HG03135 (cell line): ENCODE results near the gene RHOC.
"Not testable (repeated sequence)": the region's sequence is repeated elsewhere in the genome, so short reads cannot be mapped to it uniquely, and the experiment has no call there.

Source experiments
- ATAC-seq: cut with Tn5 transposase; IDR thresholded peaks from one replicate; pipeline ENCODE4 v1.9.1; 2021; ENCODE audit warnings: mild to moderate bottlenecking, moderate library complexity; ENCODE audit not compliant: unreplicated experiment

Gene RHOC

DNA sequence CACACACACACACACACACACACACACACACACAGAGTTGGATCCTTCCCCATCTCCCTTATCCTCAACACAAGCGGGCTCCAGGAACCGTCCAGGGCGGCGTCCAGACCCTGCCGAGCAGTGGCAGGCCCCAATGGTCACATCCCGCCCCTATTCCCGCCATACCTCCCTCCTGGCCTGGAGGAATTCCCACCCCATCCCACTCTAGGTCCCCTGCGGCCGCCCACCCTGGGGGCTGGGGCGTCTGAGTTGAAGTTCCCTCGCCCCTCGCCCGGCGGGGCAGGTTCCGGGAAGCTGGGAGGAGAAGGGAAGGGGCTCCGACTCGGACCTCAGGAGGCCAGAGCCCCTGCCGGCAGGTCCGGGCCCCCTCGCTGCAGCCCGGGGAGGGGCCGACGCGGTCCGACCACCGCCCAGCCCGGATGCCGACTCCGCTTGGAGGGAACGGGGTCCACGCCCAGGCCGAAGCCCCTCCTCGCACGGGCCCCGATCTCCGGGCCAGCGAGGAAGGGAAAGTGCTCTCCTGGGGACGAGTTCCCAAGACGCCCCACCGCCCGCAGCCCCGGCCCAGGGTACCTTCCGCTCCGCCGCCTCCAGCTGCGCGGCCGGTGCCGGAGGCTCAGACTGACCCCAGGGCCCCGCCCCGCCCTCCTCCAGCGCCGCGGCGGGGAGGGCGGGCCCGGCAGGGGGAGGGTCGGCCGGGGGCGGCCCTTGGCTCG is at the start of gene RHOC:
TSS of gene RHOC (minus strand) at position 623 of the 716 bp plus-strand sequence. CDS start 3,328 bp downstream, outside the sequence.
- peak; percentile 56 for ATAC-seq

DNA sequence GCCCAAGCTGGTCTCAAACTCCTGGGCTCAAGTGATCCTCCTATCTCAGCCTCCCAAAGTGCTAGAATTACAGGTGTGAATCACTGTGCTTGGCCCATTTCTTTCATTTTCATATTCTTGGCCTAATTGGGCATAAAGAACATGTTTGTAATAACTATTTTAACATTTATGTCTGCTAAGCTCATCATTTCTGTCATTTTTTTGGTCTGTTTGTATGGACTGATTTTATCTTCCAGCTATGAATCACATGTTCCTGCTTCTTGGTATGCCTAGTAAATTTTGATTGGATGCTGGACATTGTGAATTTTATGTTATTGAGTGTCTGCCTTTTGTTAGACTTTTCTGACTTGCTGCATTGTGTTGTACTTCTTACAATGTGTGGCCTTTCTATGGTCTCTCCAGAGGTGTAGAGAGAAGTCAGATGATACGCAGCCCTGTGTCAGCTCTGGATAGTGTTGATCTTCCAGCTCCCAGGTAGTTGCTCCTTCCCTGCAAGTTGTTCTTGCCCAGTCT is 47.2 kb upstream of the RHOC start:
- no peak for ATAC-seq

DNA sequence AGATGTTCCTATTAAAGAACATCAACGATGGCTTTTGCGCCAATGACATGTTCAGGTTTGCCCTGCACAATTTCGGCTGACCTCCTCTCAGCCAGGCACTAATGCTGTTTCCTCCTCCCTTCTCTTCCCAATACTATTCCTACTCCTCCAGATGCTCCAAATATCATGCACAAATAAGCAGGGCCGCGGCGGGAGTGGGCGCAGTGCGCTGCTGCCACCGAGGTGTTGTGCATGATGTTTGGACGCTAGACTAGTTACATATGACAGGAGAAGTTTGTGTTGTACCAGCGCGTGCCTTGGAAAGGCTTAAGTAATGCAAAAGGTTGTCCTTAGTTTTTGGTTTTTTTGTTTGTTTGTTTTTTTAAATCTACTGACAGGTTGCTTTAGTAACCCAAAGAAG is 41.5 kb upstream of the RHOC start:
- ATAC-seq = no peak

DNA sequence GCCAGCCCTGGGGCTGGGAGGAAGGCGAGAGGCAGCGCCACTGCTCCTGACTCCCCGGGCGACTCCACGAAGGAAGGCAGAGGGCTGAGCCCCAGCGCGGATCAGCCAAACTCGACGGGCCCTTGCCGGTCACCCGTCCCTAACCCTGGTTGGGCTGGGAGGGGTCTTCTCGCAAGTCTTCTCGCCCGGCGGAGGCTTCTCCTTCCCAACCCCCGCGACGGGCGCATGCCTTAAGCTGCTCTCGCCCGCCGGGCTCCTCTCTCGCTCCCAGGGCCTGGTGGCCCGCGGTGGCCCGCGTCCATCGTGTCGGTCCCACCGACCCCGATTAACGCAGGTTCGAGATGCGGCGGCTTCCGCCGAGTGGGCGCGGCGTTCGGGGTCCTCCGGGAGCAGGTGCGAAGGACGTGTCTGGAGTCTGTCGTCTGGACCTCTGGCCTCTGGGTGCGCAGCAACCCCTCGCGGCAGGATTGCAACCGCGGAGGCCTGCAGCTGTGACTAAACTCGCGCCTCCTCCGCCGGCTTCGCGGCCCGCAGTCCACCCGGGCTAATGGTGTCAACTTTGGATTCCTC is 37.2 kb upstream of the RHOC start:
- no peak for ATAC-seq

DNA sequence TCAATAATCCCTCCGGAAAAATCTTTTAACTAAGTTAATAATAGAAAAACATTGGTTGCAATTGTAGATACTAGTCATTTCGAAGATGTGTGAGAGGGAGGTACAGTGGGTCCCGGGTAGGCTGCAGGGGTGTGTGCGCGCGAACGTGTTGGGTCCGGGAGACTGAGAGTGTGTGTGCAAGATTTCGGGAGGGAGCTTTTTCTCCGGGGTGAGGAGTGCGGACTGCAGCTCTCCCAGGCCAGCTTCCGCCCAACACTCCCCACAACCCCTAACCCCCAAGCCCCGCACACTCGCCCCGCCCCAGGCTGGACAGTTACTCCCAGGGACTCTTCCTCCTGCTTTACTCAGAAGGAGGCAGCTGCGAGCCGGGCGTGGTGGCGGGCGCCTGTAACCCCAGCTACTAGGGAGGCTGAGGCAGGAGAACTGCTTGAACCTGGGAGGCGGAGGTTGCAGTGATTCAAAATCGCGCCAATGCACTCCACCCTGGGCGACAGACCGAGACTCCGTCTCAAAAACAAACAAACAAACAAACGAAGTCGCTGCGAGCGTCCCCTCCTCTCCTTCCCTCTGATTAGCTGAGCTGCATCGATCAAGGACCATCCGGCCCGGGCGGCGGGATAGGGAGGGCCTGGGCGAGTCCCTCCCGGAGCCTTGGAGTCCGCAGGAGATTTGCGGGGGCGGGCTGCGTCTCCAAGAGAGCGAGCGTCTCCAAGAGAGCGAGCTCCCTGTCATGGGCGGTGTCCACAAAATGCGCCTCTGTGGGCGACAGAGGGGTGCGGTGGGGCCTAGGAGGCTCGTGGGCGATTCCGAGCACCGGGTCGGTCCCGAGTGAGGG is 36.5 kb upstream of the RHOC start:
- ATAC-seq = no peak

DNA sequence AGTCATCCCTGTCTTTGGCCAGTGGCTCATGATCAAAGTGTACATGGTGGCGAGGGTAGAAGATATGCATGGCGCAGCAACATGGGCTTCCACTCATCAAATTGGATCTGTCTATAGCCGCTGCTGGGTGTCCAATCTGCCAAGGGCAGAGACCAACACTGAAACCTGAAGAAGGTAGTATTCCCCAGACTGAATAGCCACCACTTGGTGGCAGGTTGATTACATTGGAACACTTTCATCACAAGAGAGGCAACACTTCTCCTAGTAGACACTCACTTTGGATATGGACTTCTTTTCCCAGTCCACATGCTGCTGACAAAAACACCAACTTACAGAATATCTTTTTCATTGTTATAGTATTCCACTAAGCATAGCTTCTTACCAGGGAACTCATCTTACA is 30.6 kb upstream of the RHOC start:
- ATAC-seq = no peak

DNA sequence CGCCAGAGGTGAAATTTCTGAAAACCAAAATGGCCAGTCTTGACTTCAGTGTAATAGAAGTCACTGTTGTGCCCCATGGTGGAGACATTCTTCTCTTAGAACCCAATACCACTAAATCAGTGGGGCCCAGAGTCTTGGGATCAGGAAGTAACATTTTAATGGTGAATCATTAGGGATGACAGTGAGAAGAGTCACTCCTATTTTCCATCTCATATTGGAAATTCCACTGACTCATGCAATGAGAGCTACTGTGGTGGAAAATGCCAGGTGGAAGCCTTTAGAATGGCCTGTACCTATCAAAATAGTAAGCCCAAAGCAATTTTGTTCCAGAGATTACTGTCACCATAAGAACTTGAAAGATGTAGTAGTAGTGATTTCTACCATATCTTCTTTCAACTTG is 28.8 kb upstream of the RHOC start:
- ATAC-seq = no peak

DNA sequence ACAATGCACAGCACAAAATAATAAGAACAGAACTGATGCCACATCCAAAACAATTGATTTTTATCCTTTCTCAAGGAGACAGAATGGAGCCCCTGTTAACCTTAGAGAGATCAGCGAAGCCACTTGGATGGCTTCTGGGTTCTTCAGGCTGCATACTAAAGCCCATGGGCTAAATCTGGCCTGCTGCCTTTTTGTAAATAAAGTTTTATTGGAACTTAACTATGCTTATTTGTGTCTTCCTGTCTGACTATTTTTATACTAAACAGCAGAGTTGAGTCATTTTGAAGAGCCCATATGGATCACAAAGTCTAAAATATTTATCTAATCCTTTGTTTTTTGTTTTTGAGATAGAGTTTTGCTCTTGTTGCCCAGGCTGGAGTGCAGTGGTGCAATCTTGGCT is 24.5 kb upstream of the RHOC start:
- ATAC-seq = no peak

DNA sequence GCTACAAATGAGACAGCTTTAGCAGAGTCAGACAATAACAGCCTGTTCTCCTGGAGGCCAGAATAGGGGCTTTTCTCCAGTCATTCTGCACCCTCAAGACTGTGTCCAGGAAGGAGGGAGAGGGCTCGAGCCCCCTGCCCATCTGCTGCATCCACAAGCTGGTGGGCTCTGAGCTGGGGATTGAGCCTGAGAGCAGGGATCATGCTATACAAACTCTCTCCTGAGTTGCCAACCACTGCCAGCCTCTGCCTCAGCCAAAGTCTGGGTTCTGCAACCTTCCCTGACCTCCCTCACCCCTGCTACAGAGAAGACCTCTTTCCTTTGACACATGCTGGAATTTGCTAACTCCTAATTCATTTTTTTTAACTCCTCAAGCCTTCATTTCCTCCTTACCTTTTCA is 23.0 kb upstream of the RHOC start:
- no peak for ATAC-seq

DNA sequence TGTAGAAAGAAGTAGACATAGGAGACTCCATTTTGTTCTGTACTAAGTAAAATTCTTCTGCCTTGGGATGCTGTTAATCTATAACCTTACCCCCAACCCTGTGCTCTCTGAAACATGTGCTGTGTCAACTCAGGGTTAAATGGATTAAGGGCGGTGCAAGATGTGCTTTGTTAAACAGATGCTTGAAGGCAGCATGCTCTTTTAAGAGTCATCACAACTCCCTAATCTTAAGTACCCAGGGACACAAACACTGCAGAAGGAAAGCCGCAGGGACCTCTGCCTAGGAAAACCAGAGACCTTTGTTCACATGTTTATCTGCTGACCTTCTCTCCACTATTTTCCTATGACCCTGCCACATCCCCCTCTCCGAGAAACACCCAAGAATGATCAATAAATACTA is 22.1 kb upstream of the RHOC start:
- not testable (repeated sequence) for ATAC-seq

DNA sequence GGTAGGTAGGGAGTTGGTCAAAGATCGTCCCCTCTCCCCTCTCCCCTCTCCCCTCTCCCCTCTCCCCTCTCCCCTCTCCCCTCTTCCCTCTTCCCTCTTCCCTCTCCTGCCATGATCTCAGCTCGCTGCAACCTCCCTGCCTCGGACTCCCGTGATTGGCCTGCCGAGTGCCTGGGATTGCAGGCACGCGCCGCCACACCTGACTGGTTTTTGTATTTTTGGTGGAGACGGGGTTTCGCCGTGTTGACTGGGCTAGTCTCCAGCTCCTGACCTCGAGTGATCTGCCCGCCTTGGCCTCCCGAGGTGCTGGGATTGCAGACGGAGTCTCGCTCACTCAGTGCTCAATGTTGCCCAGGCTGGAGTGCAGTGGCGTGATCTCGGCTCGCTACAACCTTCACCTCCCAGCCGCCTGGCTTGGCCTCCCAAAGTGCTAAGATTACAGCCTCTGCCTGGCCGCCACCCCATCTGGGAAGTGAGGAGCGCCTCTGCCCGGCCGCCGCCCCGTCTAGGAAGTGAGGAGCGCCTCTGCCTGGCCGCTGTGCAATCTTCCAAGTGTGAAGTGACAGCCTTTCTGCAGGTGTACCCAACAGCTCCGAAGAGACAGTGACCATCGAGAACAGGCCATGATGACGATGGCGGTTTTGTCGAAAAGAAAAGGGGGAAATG is 21.5 kb upstream of the RHOC start:
- not testable (repeated sequence) for ATAC-seq

DNA sequence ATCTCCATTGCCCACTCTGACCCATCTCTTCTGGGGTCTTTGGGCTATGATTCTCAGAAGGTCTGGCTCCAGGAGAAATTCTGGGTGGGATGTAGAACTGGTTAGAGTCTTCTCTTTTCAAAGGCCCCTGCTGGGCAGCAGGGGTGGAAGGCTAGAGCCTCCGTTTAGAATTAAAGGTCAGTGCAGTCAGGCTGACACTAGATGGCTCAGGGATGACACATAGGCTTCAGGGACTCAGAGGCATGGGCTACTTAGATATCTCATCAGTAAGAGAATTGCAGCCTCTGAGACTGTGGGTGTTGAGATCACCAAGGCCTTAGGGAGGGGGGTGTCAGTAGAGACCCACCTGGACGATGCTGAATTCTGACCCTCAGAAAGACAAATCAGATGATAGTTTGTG is 20.8 kb upstream of the RHOC start:
- ATAC-seq = no peak

DNA sequence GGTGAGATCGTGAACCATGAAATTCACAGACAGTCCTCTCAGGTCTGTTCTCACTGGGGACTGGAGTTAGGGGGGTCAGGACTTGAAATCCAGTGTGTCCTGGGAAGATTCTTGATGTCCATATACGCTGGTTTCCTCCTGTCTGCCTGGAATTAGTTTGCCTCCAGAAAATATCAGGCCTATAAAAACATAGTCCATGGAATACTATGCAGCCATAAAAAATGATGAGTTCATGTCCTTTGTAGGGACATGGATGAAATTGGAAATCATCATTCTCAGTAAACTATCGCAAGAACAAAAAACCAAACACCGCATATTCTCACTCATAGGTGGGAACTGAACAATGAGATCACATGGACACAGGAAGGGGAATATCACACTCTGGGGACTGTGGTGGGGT is 17.3 kb upstream of the RHOC start:
- ATAC-seq = not testable (repeated sequence)

DNA sequence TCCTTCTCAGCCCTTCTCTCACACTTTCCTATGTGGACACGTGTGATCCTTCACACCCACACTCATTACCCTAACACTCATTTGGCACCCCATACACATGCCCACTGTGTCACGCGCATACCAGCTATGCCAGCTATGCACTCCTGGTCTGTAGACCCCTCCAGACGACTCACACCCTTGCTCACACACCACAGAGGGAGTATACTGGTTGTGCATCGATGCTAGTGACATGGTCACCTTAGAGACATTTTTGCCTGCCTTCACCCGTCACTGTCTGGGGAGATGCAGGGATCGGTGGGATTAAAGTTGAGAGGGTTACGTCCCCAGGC is 16.5 kb upstream of the RHOC start:
- ATAC-seq = no peak

DNA sequence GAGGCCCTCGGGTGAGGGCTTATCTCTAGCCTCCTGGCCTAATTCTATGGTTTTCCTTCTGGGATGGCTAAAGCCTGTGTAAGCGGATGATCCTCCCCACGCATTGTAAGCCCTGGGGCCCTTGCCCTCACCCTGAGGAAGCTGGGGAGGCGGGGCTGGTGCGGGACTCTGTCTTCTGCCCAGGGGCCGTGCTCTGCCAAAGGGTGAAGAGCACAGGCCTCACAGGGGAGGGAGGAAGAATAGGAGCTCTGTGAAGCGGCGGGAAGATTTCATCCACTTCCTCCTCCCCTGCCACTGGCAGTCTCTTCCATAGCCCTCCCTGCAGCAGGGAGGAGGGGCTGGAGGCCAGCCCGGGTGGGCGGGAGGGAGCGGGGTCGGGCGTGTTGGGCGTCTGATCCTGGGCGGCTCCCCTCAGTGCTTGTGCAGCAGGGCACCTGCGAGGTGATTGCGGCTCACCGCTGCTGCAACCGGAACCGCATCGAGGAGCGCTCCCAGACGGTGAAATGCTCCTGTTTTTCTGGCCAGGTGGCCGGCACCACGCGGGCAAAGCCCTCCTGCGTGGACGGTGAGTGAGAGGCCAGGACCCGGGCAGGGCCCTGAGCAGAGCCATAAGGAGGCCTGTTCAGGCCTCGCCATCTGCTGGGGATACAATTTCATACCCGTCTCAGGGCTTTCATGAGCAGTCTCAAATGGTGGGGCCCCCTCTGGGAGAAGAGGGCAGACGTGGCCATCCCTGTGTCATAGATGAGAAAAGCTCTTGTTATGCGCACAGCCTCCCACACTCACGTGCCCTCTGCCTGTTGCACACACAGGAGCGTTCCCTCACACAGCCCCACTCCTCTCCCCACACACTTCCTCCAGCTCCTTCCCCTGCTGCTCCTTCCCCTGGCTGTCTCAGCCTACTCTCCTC is 15.9 kb upstream of the RHOC start:
- ATAC-seq = no peak

DNA sequence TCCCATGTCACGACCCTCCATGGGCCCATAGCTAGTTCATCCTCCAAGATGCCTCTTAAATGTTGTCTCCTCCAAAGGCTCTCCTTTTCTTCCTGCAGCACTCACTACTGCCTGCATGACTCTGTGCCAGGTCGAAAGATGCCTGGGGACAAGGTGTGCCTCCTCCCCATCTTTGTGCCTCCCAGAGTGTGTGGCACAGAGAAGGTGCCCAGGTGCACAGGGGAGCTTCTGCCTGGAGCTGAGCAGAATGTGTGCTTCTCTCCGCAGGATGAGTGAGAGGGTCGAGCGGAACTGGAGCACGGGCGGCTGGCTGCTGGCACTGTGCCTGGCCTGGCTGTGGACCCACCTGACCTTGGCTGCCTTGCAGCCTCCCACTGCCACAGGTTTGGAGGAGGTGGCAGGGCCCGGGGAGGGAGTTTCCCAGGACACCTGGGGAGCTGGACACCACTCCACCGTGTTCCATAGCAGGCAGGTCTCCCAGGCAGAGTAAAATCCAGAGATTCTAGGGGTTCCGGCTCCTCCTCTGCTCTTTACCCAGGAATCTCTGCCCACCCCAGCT is 15.1 kb upstream of the RHOC start:
- ATAC-seq = no peak

DNA sequence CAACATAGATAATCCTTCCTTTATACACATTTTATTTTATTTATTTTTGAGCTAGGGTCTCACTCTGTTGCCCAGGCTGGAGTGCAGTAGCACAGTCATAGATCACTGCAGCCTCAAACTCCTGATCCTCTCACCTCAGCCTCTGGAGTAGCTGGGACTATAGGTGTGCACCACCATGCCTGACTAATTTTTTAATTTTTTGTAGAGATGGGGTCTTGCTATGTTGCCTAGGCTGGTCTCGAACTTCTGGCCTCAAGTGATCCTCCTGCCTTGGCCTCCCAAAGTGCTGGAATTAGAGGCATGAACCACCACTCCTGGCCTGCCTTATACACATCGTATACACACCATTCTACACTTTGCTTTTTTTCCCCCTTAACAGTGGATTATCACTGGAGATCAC is 14.4 kb upstream of the RHOC start:
- not testable (repeated sequence) for ATAC-seq

DNA sequence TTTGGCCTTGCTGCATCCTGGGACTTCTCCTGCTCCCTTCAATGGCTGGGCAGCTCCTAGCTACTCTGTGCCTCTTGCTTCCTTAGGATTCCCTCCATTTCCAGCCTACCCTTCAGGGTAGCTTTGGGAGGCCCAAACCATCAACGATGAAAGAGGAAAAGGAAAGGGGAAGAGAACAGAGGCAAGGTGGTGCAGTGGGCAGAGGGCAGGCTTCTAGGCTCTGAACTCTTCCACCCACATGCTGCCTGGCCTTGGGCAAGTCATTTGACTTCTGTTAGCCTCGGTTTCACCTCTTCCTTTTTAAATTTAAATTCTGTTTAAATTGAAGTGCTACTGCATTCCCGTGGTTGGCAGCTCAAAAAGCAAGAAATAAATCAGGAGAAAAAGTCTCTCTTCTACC is 13.9 kb upstream of the RHOC start:
- no peak for ATAC-seq

DNA sequence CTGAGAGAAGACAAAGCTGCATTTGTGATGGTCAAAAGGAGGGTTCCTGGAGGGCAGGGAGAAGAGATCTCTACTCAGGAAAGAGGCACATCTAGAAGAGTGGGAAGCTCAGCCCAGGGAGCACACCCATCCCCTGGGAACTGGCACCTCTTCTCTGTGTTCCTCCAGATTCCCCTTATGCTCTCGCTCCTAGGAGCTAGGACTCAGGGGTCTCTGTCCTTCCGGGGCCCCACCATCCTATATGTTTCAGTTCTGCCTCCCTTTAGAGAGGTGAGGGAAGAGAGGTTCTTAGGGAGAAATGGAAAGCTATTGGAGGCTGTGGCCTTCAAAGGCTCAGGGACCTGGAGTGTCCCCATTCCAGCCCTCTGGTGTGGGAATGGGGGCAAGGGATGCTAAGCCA is 12.8 kb upstream of the RHOC start:
- no peak for ATAC-seq
